Endodermal cell (in vitro differentiated cells): ENCODE data around the gene ZNF615. TPM values are rescaled to one million over a fixed set of nuclear protein-coding genes. Genes with fewer than 3 reads are reported as not detected.

Experiments used
- DNase-seq: peaks from one replicate; pipeline ENCODE4 v3.0.0-alpha.2; 2017
- H3K27ac ChIP-seq: 2 replicates; pipeline ENCODE4 v1.5.1; 2013; ENCODE audit warnings: mild to moderate bottlenecking, low read depth, low read length, moderate library complexity
- H3K27me3 ChIP-seq: 2 replicates; pipeline ENCODE4 v1.6.1; 2013; ENCODE audit warnings: mild to moderate bottlenecking, low read length, moderate library complexity; ENCODE audit not compliant: insufficient read depth, control insufficient read depth, poor library complexity, severe bottlenecking
- H3K36me3 ChIP-seq: 2 replicates; pipeline ENCODE4 v1.7.0; 2013; ENCODE audit warnings: mild to moderate bottlenecking, low read length, moderate library complexity; ENCODE audit not compliant: control insufficient read depth, insufficient read depth
- H3K4me1 ChIP-seq: one replicate; pipeline ENCODE4 v1.7.0; 2013; ENCODE audit warnings: low read length; ENCODE audit not compliant: control insufficient read depth, insufficient read depth
- H3K4me3 ChIP-seq: 2 replicates; pipeline ENCODE4 v1.5.1; 2013; ENCODE audit warnings: mild to moderate bottlenecking, low read length, moderate library complexity
- H3K9ac ChIP-seq: 2 replicates; pipeline ENCODE4 v1.6.1; 2013; ENCODE audit warnings: mild to moderate bottlenecking, low read length, moderate library complexity; ENCODE audit not compliant: poor library complexity, severe bottlenecking; ENCODE audit errors: extremely low read depth
- H3K9me3 ChIP-seq: 2 replicates; pipeline ENCODE4 v1.6.1; 2013; ENCODE audit warnings: mild to moderate bottlenecking, low read length, moderate library complexity; ENCODE audit not compliant: control insufficient read depth
- H3K27ac Mint-ChIP-seq: 2 replicates; pipeline ENCODE4 v1.8.0; 2020; ENCODE audit warnings: mixed read lengths
- H3K27me3 Mint-ChIP-seq: 2 replicates; pipeline ENCODE4 v1.8.0; 2021; ENCODE audit warnings: mild to moderate bottlenecking, mixed read lengths; ENCODE audit not compliant: insufficient read depth
- H3K36me3 Mint-ChIP-seq: 2 replicates; pipeline ENCODE4 v1.8.0; 2020; ENCODE audit warnings: low read depth, mixed read lengths
- H3K4me1 Mint-ChIP-seq: 2 replicates; pipeline ENCODE4 v1.8.0; 2020; ENCODE audit warnings: mixed read lengths
- H3K4me3 Mint-ChIP-seq: 2 replicates; pipeline ENCODE4 v1.8.0; 2020; ENCODE audit warnings: mild to moderate bottlenecking, moderate library complexity, mixed read lengths
- H3K9me3 Mint-ChIP-seq: 2 replicates; pipeline ENCODE4 v1.8.0; 2020; ENCODE audit warnings: mild to moderate bottlenecking, mixed read lengths
- WGBS, 2 experiments: methylation state at CpG; one replicate each; pipeline versions ENCODE4 v1.1.5 to v1.1.7; 2013; ENCODE audit warnings: missing lambda C conversion rate in 2 of 2, mixed read lengths in 1 of 2; ENCODE audit not compliant: insufficient coverage in 1 of 2, insufficient read length in 1 of 2; 5-methylcytosine and 5-hydroxymethylcytosine counted together
- total RNA-seq, 2 donors: library from RNA; stranded (reverse); fragmentation: NEBNext Ultra II Directional in 1 of 2; extraction: Animal tissue kit (Norgen Biotek cat#: 25700) in 1 of 2; gene quantifications; 2 replicates in 1 of 2; 3 replicates in 1 of 2; pipeline ENCODE4 v1.2.1, GENCODE V29; 2021
- TF ChIP-seq, protein P1 (sequence below): fragments of 200-600 bp; sonication (generic); conservative IDR thresholded peaks from 2 replicates; pipeline ENCODE4 v1.5.0; 2021; ENCODE audit warnings: antibody characterized with exemption, mild to moderate bottlenecking

ZNF615 gene
- total RNA-seq, 2 donors from 2014 or later, result 19.3 to 29.1 TPM

DNA sequence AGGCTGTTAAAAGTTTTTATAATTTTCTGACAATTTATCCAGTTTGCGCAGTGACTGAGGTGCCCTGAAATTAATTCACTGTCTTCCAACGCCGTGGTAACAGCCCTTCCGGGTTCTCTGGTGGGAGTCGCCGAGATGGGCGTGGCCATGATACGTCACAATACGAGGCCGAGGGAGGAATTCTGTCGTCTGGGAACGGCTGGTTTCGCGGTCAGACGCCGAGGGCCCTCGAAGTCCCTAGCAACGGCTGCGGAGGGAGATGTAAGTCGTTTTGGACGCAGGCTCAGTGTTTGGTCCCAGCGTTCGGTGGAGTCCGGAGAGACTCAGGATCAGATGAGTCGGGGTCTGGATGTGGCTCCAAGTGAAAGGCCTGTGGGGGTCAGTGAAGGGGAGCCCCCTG, 59.0 kb downstream of the ZNF615 start:
- Mint-ChIP-seq H3K27ac (no peak overlapping the region), H3K36me3 (peaks cover 66% of the 10 kb centered on the region)

DNA sequence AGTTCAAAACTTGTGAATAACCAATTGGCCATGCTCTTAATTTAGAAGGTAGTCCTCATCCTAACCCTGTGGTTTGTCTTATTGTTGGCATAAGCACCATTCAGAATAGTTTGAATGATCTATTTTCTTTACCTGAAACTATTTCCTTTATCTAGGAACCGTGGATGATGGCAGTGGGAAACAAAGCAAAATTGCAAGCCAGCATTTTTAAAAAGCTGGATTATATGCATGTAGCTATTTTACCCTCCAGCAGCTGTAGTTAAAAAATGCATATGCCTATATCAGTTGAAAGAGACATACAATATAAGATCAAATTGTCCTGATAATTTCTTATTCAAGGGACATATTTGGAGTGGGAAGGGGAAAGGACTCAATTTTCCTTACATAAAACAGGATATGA, 61.4 kb downstream of the ZNF615 start:
- H3K9ac ChIP-seq, result no peak overlapping the region
- Mint-ChIP-seq H3K4me3 (no peak overlapping the region), H3K27me3 (no peaks in the 10 kb centered on the region), H3K9me3 (peaks cover 98% of the 10 kb centered on the region), H3K27ac (no peak overlapping the region), H3K4me1 (no peaks in the 10 kb centered on the region), H3K36me3 (peaks cover 82% of the 10 kb centered on the region)
- H3K4me1 ChIP-seq, result no peaks in the 10 kb centered on the region
- no peak overlapping the region for H3K27ac ChIP-seq
- TF ChIP-seq, protein P1, sequence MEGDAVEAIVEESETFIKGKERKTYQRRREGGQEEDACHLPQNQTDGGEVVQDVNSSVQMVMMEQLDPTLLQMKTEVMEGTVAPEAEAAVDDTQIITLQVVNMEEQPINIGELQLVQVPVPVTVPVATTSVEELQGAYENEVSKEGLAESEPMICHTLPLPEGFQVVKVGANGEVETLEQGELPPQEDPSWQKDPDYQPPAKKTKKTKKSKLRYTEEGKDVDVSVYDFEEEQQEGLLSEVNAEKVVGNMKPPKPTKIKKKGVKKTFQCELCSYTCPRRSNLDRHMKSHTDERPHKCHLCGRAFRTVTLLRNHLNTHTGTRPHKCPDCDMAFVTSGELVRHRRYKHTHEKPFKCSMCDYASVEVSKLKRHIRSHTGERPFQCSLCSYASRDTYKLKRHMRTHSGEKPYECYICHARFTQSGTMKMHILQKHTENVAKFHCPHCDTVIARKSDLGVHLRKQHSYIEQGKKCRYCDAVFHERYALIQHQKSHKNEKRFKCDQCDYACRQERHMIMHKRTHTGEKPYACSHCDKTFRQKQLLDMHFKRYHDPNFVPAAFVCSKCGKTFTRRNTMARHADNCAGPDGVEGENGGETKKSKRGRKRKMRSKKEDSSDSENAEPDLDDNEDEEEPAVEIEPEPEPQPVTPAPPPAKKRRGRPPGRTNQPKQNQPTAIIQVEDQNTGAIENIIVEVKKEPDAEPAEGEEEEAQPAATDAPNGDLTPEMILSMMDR, result no peak
- peaks cover 61% of the 10 kb centered on the region for H3K36me3 ChIP-seq
- H3K27me3 ChIP-seq, result no peaks in the 10 kb centered on the region
- WGBS, 2 experiments, result 88 to 100% methylated on average over 1 of the region's 1 CpG
- peaks cover 99% of the 10 kb centered on the region for H3K9me3 ChIP-seq
- peak overlapping the region; percentile 72 for H3K4me3 ChIP-seq
- no peak for DNase-seq

More for the DNA sequence above, 59.0 kb downstream of the ZNF615 start:
- Mint-ChIP-seq H3K27me3 (no peaks in the 10 kb centered on the region), H3K4me1 (no peaks in the 10 kb centered on the region), H3K9me3 (peaks cover 91% of the 10 kb centered on the region), H3K4me3 (no peak overlapping the region)
- DNase-seq, result no peak
- Histone ChIP-seq H3K4me1 (no peaks in the 10 kb centered on the region), H3K4me3 (peak overlapping the region; percentile 45), H3K27ac (no peak overlapping the region), H3K27me3 (no peaks in the 10 kb centered on the region), H3K9me3 (peaks cover 90% of the 10 kb centered on the region), H3K9ac (no peak overlapping the region), H3K36me3 (peaks cover 38% of the 10 kb centered on the region)
- 95% methylated on average over 20 to 25 of the region's 25 CpGs for WGBS, 2 experiments
- TF ChIP-seq, protein P1, result no peak

DNA sequence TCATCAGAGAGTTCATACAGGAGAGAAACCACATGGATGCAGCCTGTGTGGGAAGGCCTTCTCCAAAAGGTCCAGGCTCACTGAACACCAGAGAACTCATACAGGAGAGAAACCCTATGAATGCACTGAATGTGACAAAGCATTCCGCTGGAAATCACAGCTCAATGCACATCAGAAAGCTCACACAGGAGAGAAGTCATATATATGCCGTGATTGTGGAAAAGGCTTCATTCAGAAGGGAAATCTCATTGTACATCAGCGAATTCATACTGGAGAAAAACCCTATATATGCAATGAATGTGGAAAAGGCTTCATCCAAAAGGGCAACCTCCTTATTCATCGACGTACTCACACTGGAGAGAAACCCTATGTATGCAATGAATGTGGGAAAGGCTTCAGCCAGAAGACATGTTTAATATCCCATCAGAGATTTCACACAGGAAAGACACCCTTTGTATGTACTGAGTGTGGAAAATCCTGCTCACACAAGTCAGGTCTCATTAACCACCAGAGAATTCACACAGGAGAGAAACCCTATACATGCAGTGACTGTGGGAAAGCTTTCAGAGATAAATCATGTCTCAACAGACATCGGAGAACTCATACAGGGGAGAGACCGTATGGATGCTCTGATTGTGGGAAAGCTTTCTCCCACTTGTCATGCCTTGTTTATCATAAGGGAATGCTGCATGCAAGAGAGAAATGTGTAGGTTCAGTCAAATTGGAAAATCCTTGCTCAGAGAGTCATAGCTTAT, 63.0 kb downstream of the ZNF615 start:
- Mint-ChIP-seq H3K27ac (no peak overlapping the region), H3K27me3 (no peaks in the 10 kb centered on the region), H3K4me1 (no peaks in the 10 kb centered on the region), H3K36me3 (peaks cover 89% of the 10 kb centered on the region), H3K4me3 (no peak overlapping the region), H3K9me3 (peaks cover 98% of the 10 kb centered on the region)
- no peaks in the 10 kb centered on the region for H3K27me3 ChIP-seq
- peaks cover 99% of the 10 kb centered on the region for H3K9me3 ChIP-seq
- H3K4me1 ChIP-seq, result no peaks in the 10 kb centered on the region
- no peak for DNase-seq
- peaks cover 78% of the 10 kb centered on the region for H3K36me3 ChIP-seq
- H3K27ac ChIP-seq, result no peak overlapping the region
- H3K4me3 ChIP-seq, result peak overlapping the region; percentile 72
- TF ChIP-seq, protein P1, result no peak
- no peak overlapping the region for H3K9ac ChIP-seq
- WGBS, 2 experiments, result 98 to 99% methylated on average over 7 of the region's 7 CpGs

Other genes with a start within 250 kb of the ZNF615 start
- gene FPR2, start 247.0 kb downstream of the ZNF615 start, total RNA-seq, result under 1 TPM in 1 of 2 donors, not detected in 1; 0.11 TPM
- not detected for gene FPR3, start 213.1 kb downstream of the ZNF615 start, total RNA-seq
- gene ZNF577, start 120.3 kb downstream of the ZNF615 start, total RNA-seq, result 10 to 100 TPM; 25.8 to 31.1 TPM
- gene ZNF649, start 103.2 kb downstream of the ZNF615 start, total RNA-seq, result 10 to 100 TPM; 61.0 to 69.3 TPM
- 10 to 100 TPM; 17.5 to 22.5 TPM for gene ZNF613, start 80.7 kb downstream of the ZNF615 start, total RNA-seq
- gene ZNF350, start 21.4 kb downstream of the ZNF615 start, total RNA-seq, result 10 to 100 TPM in 1 of 2 donors, 1 to 10 TPM in 1; 8.3 to 11.2 TPM
- 10 to 100 TPM; 46.2 to 66.7 TPM for gene ZNF614, start 20.2 kb upstream of the ZNF615 start, total RNA-seq
- 10 to 100 TPM; 21.3 to 31.0 TPM for gene ZNF432, start 40.6 kb upstream of the ZNF615 start, total RNA-seq
- gene ZNF841, start 87.6 kb upstream of the ZNF615 start, total RNA-seq, result 10 to 100 TPM; 27.3 to 37.7 TPM
- gene ZNF616, start 131.7 kb upstream of the ZNF615 start, total RNA-seq, result 10 to 100 TPM; 23.5 to 24.5 TPM
- gene ZNF836, start 163.4 kb upstream of the ZNF615 start, total RNA-seq, result 10 to 100 TPM; 22.1 to 26.2 TPM
- 100 to 1,000 TPM; 345 to 348 TPM for gene PPP2R1A, start 181.8 kb upstream of the ZNF615 start, total RNA-seq